ENCODE results near the gene RASL12.

GRCh38 chr15:65059369-65059750 lies 8.4 kb downstream of the RASL12 start:
- TF ChIP-seq CTCF (IDR thresholded peaks at IDR 0.05) (no peak), POLR2A (IDR thresholded peaks at IDR 0.05) (no peak)
